Common myeloid progenitor, CD34-positive (primary cell): ENCODE results near the gene SLC12A6.

Source experiments
- CTCF ChIA-PET: fragments of 350-600 bp; sonication (Branson Sonifier 250); formaldehyde crosslinking; loops from one replicate; lab custom pipeline; 2021; ENCODE audit warnings: antibody characterized with exemption; lab: Charles Lee
- POLR2A ChIA-PET: fragments of 350-600 bp; sonication (Branson Sonifier 250); formaldehyde crosslinking; loops from one replicate; lab custom pipeline; 2021; ENCODE audit warnings: antibody characterized with exemption; lab: Charles Lee
- DNase-seq, 3 donors: peaks; one replicate each; pipeline versions ENCODE4 v3.0.0 to v3.0.0-alpha.2; 2013
- H3K27ac ChIP-seq, 2 experiments: 1 replicate in 1 of 2; 2 replicates in 1 of 2; pipeline ENCODE4 v1.7.0; 2013; ENCODE audit warnings: inconsistent platforms in 2 of 2, low read length in 2 of 2, mild to moderate bottlenecking in 2 of 2, low read depth in 1 of 2, moderate library complexity in 1 of 2; ENCODE audit not compliant: severe bottlenecking in 2 of 2, insufficient read depth in 1 of 2, poor library complexity in 1 of 2
- H3K27me3 ChIP-seq, 5 experiments: replicated peaks in 2 of 5; 1 replicate in 3 of 5; 2 replicates in 2 of 5; pipeline versions ENCODE4 v1.6.1 to v1.7.0; 2013; ENCODE audit warnings: low read length in 4 of 5, mild to moderate bottlenecking in 2 of 5, moderate library complexity in 2 of 5, inconsistent platforms in 1 of 5; ENCODE audit not compliant: insufficient read depth in 5 of 5, control insufficient read depth in 4 of 5
- H3K36me3 ChIP-seq, 4 experiments: 1 replicate in 2 of 4; 2 replicates in 2 of 4; pipeline versions ENCODE4 v1.6.1 to v1.7.0; 2013; ENCODE audit warnings: low read length in 3 of 4, control low read depth in 1 of 4, mild to moderate bottlenecking in 1 of 4; ENCODE audit not compliant: control insufficient read depth in 4 of 4, insufficient read depth in 4 of 4
- H3K4me1 ChIP-seq, 4 experiments: 1 replicate in 3 of 4; 2 replicates in 1 of 4; pipeline versions ENCODE4 v1.6.1 to v1.7.1; 2013; ENCODE audit warnings: low read length in 3 of 4, mild to moderate bottlenecking in 3 of 4, control low read depth in 1 of 4, inconsistent platforms in 1 of 4, moderate library complexity in 1 of 4; ENCODE audit not compliant: control insufficient read depth in 4 of 4, insufficient read depth in 4 of 4; ENCODE audit errors: control extremely low read depth in 1 of 4
- H3K4me3 ChIP-seq, 7 experiments: 1 replicate in 4 of 7; 2 replicates in 3 of 7; pipeline versions ENCODE4 v1.5.1 to v1.7.0; 2013; ENCODE audit warnings: mild to moderate bottlenecking in 7 of 7, low read length in 6 of 7, moderate library complexity in 6 of 7, inconsistent platforms in 2 of 7, low read depth in 2 of 7, control low read depth in 1 of 7; ENCODE audit not compliant: insufficient read depth in 4 of 7, control insufficient read depth in 1 of 7; ENCODE audit errors: extremely low read depth in 1 of 7
- H3K9me3 ChIP-seq, 5 experiments: 1 replicate in 4 of 5; 2 replicates in 1 of 5; pipeline versions ENCODE4 v1.6.1 to v1.7.1; 2013; ENCODE audit warnings: low read length in 4 of 5, mild to moderate bottlenecking in 2 of 5, inconsistent platforms in 1 of 5, low read depth in 1 of 5, moderate library complexity in 1 of 5; ENCODE audit not compliant: control insufficient read depth in 4 of 5, insufficient read depth in 2 of 5; ENCODE audit errors: control extremely low read depth in 1 of 5
- WGBS: methylation state at CpG from one replicate; pipeline ENCODE4 v1.1.5; 2013; ENCODE audit not compliant: insufficient coverage; 5-methylcytosine and 5-hydroxymethylcytosine counted together

SLC12A6 gene

GRCh38 chr15:34332553-34333120 is 4.9 kb downstream of the SLC12A6 start:
- H3K36me3 ChIP-seq = peaks cover 0 to 2% (median 0%) of the 10 kb centered on the region in 4 experiments
- H3K4me3 ChIP-seq = peak overlapping the region in 3 of 7 experiments; percentile 15 to 58 (median 22)
- H3K9me3 ChIP-seq = no peaks in the 10 kb centered on the region
- no peak for DNase-seq
- peaks cover 50 to 88% (median 69%) of the 10 kb centered on the region in 4 experiments for H3K4me1 ChIP-seq
- POLR2A ChIA-PET = no interaction called here
- 60% methylated on average over 1 of the region's 6 CpGs for WGBS
- peak overlapping the region; percentile 27 to 95 for H3K27ac ChIP-seq
- CTCF ChIA-PET = interaction anchor here (1.2 to 2.3 kb wide), 2 partner anchors 10 to 34 kb away, joined by 4 to 6 read pairs; partner anchors contain the start of genes LPCAT4, NOP10 and NUTM1
- H3K27me3 ChIP-seq = no peaks in the 10 kb centered on the region

GRCh38 chr15:34331809-34332208 is 5.8 kb downstream of the SLC12A6 start:
- CTCF ChIA-PET = interaction anchor here (0.6 to 2.3 kb wide), 2 partner anchors 35 kb away, joined by 3 to 6 read pairs; partner anchors contain the start of gene LPCAT4
- Histone ChIP-seq H3K27me3 (no peaks in the 10 kb centered on the region), H3K4me1 (peaks cover 50 to 89% (median 67%) of the 10 kb centered on the region in 4 experiments), H3K9me3 (no peaks in the 10 kb centered on the region), H3K36me3 (peaks cover 0 to 2% (median 0%) of the 10 kb centered on the region in 4 experiments), H3K4me3 (peak overlapping the region in 3 of 7 experiments; percentile 6 to 58 (median 37)), H3K27ac (peak overlapping the region; percentile 27 to 95)
- WGBS = 0% methylated on average over 1 of the region's 2 CpGs
- peak; percentile 50 to 84 (median 79) for DNase-seq
- POLR2A ChIA-PET = no interaction called here

DNA sequence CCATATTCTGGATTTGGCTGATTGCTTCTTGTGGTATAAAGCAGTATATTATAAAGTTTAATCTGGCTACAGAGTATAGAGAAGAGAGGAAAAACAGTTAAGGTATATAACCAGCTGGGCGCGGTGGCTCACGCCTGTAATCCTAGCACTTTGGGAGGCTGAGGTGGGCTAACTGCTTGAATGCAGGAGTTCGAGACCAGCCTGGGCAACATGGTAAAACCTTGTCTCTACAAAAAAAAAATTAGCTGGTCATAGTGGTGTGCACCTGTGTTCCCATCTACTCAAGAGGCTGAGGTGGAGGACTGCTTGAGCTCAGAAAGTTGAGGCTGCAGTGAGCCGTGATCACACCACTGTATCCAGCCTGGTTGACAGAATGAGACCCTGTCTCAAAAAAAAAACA is 7.3 kb downstream of the SLC12A6 start:
- Histone ChIP-seq H3K4me3 (no peak overlapping the region), H3K4me1 (peaks cover 41 to 82% (median 61%) of the 10 kb centered on the region in 4 experiments), H3K27me3 (no peaks in the 10 kb centered on the region), H3K36me3 (peaks cover 0 to 2% (median 0%) of the 10 kb centered on the region in 4 experiments), H3K9me3 (no peaks in the 10 kb centered on the region), H3K27ac (peak overlapping the region in 1 of 2 experiments; percentile 66)
- POLR2A ChIA-PET = interaction anchor here (0.6 kb wide), 1 partner anchor 12 kb away, joined by 3 read pairs; no protein-coding TSS in a partner anchor
- no CpG with 5 or more reads among the region's 5 CpGs for WGBS
- DNase-seq = no peak
- CTCF ChIA-PET = interaction anchor here (1.1 to 4.4 kb wide), 5 partner anchors 11 to 50 kb away, joined by 3 to 30 read pairs (median 4); no protein-coding TSS in a partner anchor

- peaks cover 33 to 75% (median 53%) of the 10 kb centered on the region in 4 experiments for H3K4me1 ChIP-seq
- ChIA-PET CTCF (interaction anchor here (1.0 to 4.4 kb wide), 11 partner anchors 8 to 88 kb away, joined by 3 to 30 read pairs (median 4); partner anchors contain the start of genes LPCAT4 and SLC12A6), POLR2A (interaction anchor here (0.6 to 1.0 kb wide), 2 partner anchors 9 to 105 kb away, joined by 4 to 6 read pairs; partner anchors contain the start of gene SLC12A6)
- 88% methylated on average over 1 of the region's 2 CpGs for WGBS
- peak overlapping the region in 1 of 2 experiments; percentile 30 for H3K27ac ChIP-seq
- no peaks in the 10 kb centered on the region for H3K9me3 ChIP-seq
- H3K4me3 ChIP-seq = peak overlapping the region in 2 of 7 experiments; percentile 11 to 41
- H3K36me3 ChIP-seq = peaks cover 0 to 2% (median 0%) of the 10 kb centered on the region in 4 experiments
- no peak for DNase-seq
- no peaks in the 10 kb centered on the region for H3K27me3 ChIP-seq
Measured at GRCh38 chr15:34329006-34329405, 8.6 kb downstream of the SLC12A6 start.

DNA sequence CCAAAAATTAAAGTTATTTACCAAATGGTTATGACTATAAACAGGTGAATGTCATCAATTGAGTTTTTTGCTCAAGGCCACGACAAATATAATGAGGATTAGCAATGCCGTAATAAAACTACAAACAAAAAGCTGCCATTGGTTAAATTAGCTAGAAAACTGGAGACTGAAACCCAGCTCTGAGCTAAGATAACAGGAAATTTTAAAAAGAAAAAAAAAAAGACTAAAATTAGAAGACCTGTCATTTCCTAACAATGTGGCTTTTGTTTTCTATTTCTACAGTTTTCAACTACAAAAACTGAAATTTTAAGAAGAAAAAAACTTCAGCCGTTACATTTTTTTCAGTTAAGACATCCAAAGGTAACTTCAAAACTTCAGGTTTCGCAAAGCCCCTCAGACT is 9.7 kb downstream of the SLC12A6 start:
- H3K36me3 ChIP-seq = peaks cover 0 to 4% (median 1%) of the 10 kb centered on the region in 4 experiments
- WGBS = no CpG with 5 or more reads among the region's 4 CpGs
- H3K4me1 ChIP-seq = peaks cover 24 to 64% (median 42%) of the 10 kb centered on the region in 4 experiments
- POLR2A ChIA-PET = interaction anchor here (0.6 to 0.9 kb wide), 4 partner anchors 9 to 32 kb away, joined by 3 to 4 read pairs (median 4); no protein-coding TSS in a partner anchor
- H3K9me3 ChIP-seq = no peaks in the 10 kb centered on the region
- H3K27ac ChIP-seq = peak overlapping the region; percentile 40 to 65
- peak overlapping the region in 4 of 7 experiments; percentile 6 to 52 (median 16) for H3K4me3 ChIP-seq
- no peaks in the 10 kb centered on the region for H3K27me3 ChIP-seq
- CTCF ChIA-PET = interaction anchor here (0.6 to 4.4 kb wide), 8 partner anchors 9 to 216 kb away, joined by 3 to 30 read pairs (median 6); partner anchors contain the start of genes LPCAT4, NOP10, NUTM1 and SLC12A6
- no peak for DNase-seq

DNA sequence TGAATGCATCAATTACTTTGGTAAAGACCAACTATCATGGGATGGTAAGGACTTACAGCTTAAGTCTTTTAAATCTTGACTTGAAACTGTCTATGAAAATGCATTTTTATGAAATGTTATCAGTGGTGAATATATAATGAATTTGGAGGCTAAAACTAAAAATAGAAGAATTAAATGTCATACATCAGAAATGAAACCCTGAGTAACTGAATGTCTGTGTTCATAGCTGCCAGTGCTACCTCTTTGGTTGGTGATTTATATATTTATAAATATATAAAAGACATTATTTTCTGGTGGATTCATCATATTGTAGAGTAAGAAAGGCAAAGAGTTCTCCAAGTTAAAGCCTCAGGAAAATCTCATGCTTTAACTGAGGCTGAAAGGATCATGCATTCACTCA is 12.2 kb downstream of the SLC12A6 start:
- Histone ChIP-seq H3K27me3 (no peaks in the 10 kb centered on the region), H3K36me3 (peaks cover 0 to 4% (median 1%) of the 10 kb centered on the region in 4 experiments), H3K27ac (no peak overlapping the region), H3K4me1 (peaks cover 11 to 42% (median 25%) of the 10 kb centered on the region in 4 experiments), H3K9me3 (no peaks in the 10 kb centered on the region), H3K4me3 (no peak overlapping the region)
- no peak for DNase-seq
- ChIA-PET CTCF (interaction anchor here (1.0 to 2.1 kb wide), 7 partner anchors 12 to 76 kb away, joined by 3 to 8 read pairs (median 3); partner anchors contain the start of gene NUTM1), POLR2A (interaction anchor here (0.5 kb wide), 1 partner anchor 91 kb away, joined by 3 read pairs; no protein-coding TSS in a partner anchor)
